T-cell (primary cell): ENCODE results near the gene CILP. TPM values are rescaled to one million over a fixed set of nuclear protein-coding genes. Genes with fewer than 3 reads are reported as not detected.
A peak's percentile ranks its signal among the peaks of the same experiment; 100 is the strongest.

Experiments
- ATAC-seq, 4 experiments: fragments of 200-7000 bp in 3 of 4; fragments of 150-1000 bp in 1 of 4; cut with Tn5 transposase; replicated peaks in 1 of 4; 1 replicate in 3 of 4; 2 replicates in 1 of 4; pipeline ENCODE4 v1.10.0; 2021; ENCODE audit warnings: moderate library complexity in 3 of 4, mild to moderate bottlenecking in 2 of 4, moderate number of reproducible peaks in 1 of 4
- CTCF ChIA-PET, 2 donors: fragments of 300-600 bp; sonication (Branson Sonifier 250); formaldehyde crosslinking; loops; one replicate each; lab custom pipeline; 2022; ENCODE audit warnings: antibody characterized with exemption in 2 of 2; lab: Charles Lee
- POLR2A ChIA-PET, 2 donors: fragments of 300-600 bp; sonication (Branson Sonifier 250); formaldehyde crosslinking; loops; one replicate each; lab custom pipeline; 2022; ENCODE audit warnings: antibody characterized with exemption in 2 of 2; lab: Charles Lee
- DNase-seq, 35 experiments: peaks; one replicate each; pipeline versions ENCODE4 v3.0.0 to v3.0.0-alpha.2; 2013 to 2023
- H3K27ac ChIP-seq: one replicate; pipeline ENCODE4 v1.5.1; 2013; ENCODE audit warnings: low read length
- H3K27me3 ChIP-seq, 2 experiments: replicated peaks in 1 of 2; 1 replicate in 1 of 2; 2 replicates in 1 of 2; pipeline versions ENCODE4 v1.6.1 to v1.7.0; 2013; ENCODE audit warnings: low read length in 1 of 2, mixed read lengths in 1 of 2; ENCODE audit not compliant: control insufficient read depth in 2 of 2, insufficient read depth in 2 of 2; ENCODE audit errors: extremely low read depth in 1 of 2
- H3K36me3 ChIP-seq, 2 donors: 1 replicate in 1 of 2; 2 replicates in 1 of 2; pipeline versions ENCODE4 v1.6.1 to v1.7.0; 2013; ENCODE audit warnings: low read length in 1 of 2; ENCODE audit not compliant: control insufficient read depth in 2 of 2, insufficient read depth in 1 of 2; ENCODE audit errors: extremely low read depth in 1 of 2
- H3K4me1 ChIP-seq, 2 experiments: 1 replicate in 1 of 2; 2 replicates in 1 of 2; pipeline versions ENCODE4 v1.6.1 to v1.7.0; 2013; ENCODE audit warnings: low read length in 2 of 2, mixed read lengths in 1 of 2; ENCODE audit not compliant: insufficient read depth in 2 of 2, control insufficient read depth in 1 of 2; ENCODE audit errors: extremely low read depth in 1 of 2
- H3K4me3 ChIP-seq, 2 donors: 1 replicate in 1 of 2; 2 replicates in 1 of 2; pipeline versions ENCODE4 v1.5.1 to v1.7.0; 2013; ENCODE audit warnings: mild to moderate bottlenecking in 2 of 2, low read length in 1 of 2, moderate library complexity in 1 of 2; ENCODE audit not compliant: control insufficient read depth in 1 of 2; ENCODE audit errors: extremely low read depth in 1 of 2
- H3K9me3 ChIP-seq: 2 replicates; pipeline ENCODE4 v1.7.0; 2013
- H3K27ac Mint-ChIP-seq, 2 donors: one replicate each; pipeline ENCODE4 v1.8.0; 2020 to 2021; ENCODE audit warnings: mild to moderate bottlenecking in 2 of 2, mixed read lengths in 2 of 2
- H3K27me3 Mint-ChIP-seq, 2 donors: one replicate each; pipeline ENCODE4 v1.8.0; 2021 to 2022; ENCODE audit warnings: mixed read lengths in 2 of 2
- H3K36me3 Mint-ChIP-seq: one replicate; pipeline ENCODE4 v1.8.0; 2021; ENCODE audit warnings: mixed read lengths
- H3K4me1 Mint-ChIP-seq, 3 donors: one replicate each; pipeline ENCODE4 v1.8.0; 2020 to 2022; ENCODE audit warnings: mixed read lengths in 3 of 3, mild to moderate bottlenecking in 1 of 3
- H3K4me3 Mint-ChIP-seq, 3 donors: one replicate each; pipeline ENCODE4 v1.8.0; 2020 to 2022; ENCODE audit warnings: mild to moderate bottlenecking in 3 of 3, mixed read lengths in 3 of 3, moderate library complexity in 3 of 3
- H3K9me3 Mint-ChIP-seq, 3 donors: one replicate each; pipeline ENCODE4 v1.8.0; 2020 to 2022; ENCODE audit warnings: mixed read lengths in 3 of 3
- WGBS: methylation state at CpG from one replicate; pipeline ENCODE4 v1.1.5; 2013; ENCODE audit warnings: missing lambda C conversion rate; ENCODE audit not compliant: insufficient coverage; 5-methylcytosine and 5-hydroxymethylcytosine counted together
- total RNA-seq, 35 experiments: library from RNA in 6 of 35; stranded (reverse) in 6 of 35; fragments of 120-200 nt in 1 of 35; gene quantifications; one replicate each; pipeline versions ENCODE4 v1.2.1 to v1.2.4 and lab custom pipeline; 2013 to 2026

The CILP gene
- total RNA-seq, 5 donors from 2014 or later (not counting 1 experiment from before 2014, with no cell fraction given) = 0.16 to 0.67 (median 0.36) TPM

- H3K27me3 ChIP-seq = peaks cover 0 to 7% of the 10 kb centered on the region in 2 experiments
- H3K9me3 ChIP-seq = no peaks in the 10 kb centered on the region
- Mint-ChIP-seq H3K27ac (no peak overlapping the region), H3K36me3 (no peaks in the 10 kb centered on the region), H3K4me3 (no peak overlapping the region), H3K27me3 (no peaks in the 10 kb centered on the region), H3K4me1 (peaks cover 0 to 2% (median 2%) of the 10 kb centered on the region in 3 donors), H3K9me3 (no peaks in the 10 kb centered on the region)
- no peaks in the 10 kb centered on the region for H3K36me3 ChIP-seq
- ATAC-seq (no peak), DNase-seq (no peak)
- ChIA-PET POLR2A (no interaction called here), CTCF (no interaction called here)
- no peak overlapping the region for H3K4me3 ChIP-seq
- no peaks in the 10 kb centered on the region for H3K4me1 ChIP-seq
- H3K27ac ChIP-seq = no peak overlapping the region
These were observed 4.2 kb upstream of the CILP start for GRCh38 chr15:65215496-65215895.

- DNase-seq = no peak
- Mint-ChIP-seq H3K27me3 (no peaks in the 10 kb centered on the region), H3K36me3 (no peaks in the 10 kb centered on the region), H3K9me3 (no peaks in the 10 kb centered on the region), H3K4me3 (no peak overlapping the region), H3K27ac (no peak overlapping the region), H3K4me1 (peaks cover 0 to 2% (median 2%) of the 10 kb centered on the region in 3 donors)
- Histone ChIP-seq H3K4me3 (no peak overlapping the region), H3K9me3 (no peaks in the 10 kb centered on the region), H3K27me3 (peaks cover 0 to 7% of the 10 kb centered on the region in 2 experiments), H3K27ac (no peak overlapping the region), H3K36me3 (no peaks in the 10 kb centered on the region), H3K4me1 (no peaks in the 10 kb centered on the region)
- ChIA-PET POLR2A (no interaction called here), CTCF (interaction anchor here in 1 of 2 donors (1.0 kb wide), 1 partner anchor 9 kb away, joined by 3 read pairs; no protein-coding TSS in a partner anchor)
- 89% methylated on average over 3 of the region's 4 CpGs for WGBS
- no peak for ATAC-seq
These were observed 2.7 kb upstream of the CILP start for GRCh38 chr15:65214010-65214409.

DNA sequence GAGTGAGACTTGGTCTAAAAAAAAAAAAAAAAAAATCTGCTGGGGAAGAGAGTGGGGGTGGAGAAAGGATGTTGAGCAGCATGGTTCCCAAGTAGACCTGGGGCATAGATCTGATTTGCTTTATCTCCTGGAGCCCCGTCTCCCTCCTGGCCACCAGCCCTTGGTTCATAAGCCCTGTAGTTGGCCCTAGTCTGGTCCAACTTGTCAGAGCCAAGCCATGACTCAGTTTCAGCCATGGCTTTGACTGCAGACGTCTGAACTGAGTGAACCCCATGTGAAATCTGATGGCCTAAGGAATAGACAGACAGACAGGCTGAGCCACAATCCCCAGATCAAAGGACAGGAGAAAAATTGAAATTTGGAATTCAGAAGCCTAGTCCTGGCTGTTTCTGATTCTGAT, 2.0 kb upstream of the CILP start:
- ChIA-PET CTCF (interaction anchor here in 1 of 2 donors (0.7 kb wide), 1 partner anchor 160 kb away, joined by 6 read pairs; no protein-coding TSS in a partner anchor), POLR2A (interaction anchor here in 1 of 2 donors (0.7 kb wide), 1 partner anchor 8 kb away, joined by 6 read pairs; no protein-coding TSS in a partner anchor)
- Mint-ChIP-seq H3K4me1 (peaks cover 0 to 2% (median 2%) of the 10 kb centered on the region in 3 donors), H3K36me3 (no peaks in the 10 kb centered on the region), H3K9me3 (no peaks in the 10 kb centered on the region), H3K4me3 (no peak overlapping the region), H3K27ac (no peak overlapping the region), H3K27me3 (no peaks in the 10 kb centered on the region)
- Histone ChIP-seq H3K27ac (no peak overlapping the region), H3K4me1 (no peaks in the 10 kb centered on the region), H3K9me3 (no peaks in the 10 kb centered on the region), H3K36me3 (no peaks in the 10 kb centered on the region), H3K4me3 (no peak overlapping the region), H3K27me3 (peaks cover 0 to 7% of the 10 kb centered on the region in 2 experiments)
- WGBS = 80% methylated on average over 2 of the region's 2 CpGs
- DNase-seq (no peak), ATAC-seq (no peak)

DNA sequence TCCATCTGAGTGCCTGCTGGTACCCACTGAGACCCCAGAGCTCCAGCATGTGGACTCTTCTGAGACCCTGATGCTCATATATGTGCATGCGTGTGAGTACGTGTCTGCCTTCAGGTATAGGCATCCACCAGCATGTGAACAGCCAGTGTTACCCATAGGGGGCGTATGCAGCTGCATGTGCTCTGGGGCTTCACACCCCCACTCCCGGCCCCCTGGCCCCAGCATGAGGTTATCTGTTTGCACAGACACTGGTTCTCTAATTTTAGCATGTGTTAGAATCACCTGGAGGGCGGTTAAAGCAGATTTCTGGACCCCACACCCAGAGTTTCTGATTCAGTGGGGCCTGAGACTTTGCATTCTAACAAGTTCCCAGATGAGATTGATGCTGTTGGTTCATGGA, 824 bp upstream of the CILP start:
- CTCF ChIA-PET = no interaction called here
- no peak overlapping the region for H3K27ac Mint-ChIP-seq
- H3K4me1 Mint-ChIP-seq = no peaks in the 10 kb centered on the region
- Histone ChIP-seq H3K36me3 (no peaks in the 10 kb centered on the region), H3K9me3 (no peaks in the 10 kb centered on the region), H3K27me3 (peaks cover 0 to 11% of the 10 kb centered on the region in 2 experiments), H3K27ac (no peak overlapping the region), H3K4me1 (no peaks in the 10 kb centered on the region), H3K4me3 (no peak overlapping the region)
- no peaks in the 10 kb centered on the region for H3K27me3 Mint-ChIP-seq
- no peaks in the 10 kb centered on the region for H3K36me3 Mint-ChIP-seq
- ATAC-seq = peak in 2 of 4 experiments; percentile 44 to 69
- no peak overlapping the region for H3K4me3 Mint-ChIP-seq
- DNase-seq = peak in 28 of 35 experiments; percentile 3 to 50 (median 14)
- H3K9me3 Mint-ChIP-seq = no peaks in the 10 kb centered on the region
- 100% methylated on average over 3 of the region's 5 CpGs for WGBS
- POLR2A ChIA-PET = no interaction called here

DNA sequence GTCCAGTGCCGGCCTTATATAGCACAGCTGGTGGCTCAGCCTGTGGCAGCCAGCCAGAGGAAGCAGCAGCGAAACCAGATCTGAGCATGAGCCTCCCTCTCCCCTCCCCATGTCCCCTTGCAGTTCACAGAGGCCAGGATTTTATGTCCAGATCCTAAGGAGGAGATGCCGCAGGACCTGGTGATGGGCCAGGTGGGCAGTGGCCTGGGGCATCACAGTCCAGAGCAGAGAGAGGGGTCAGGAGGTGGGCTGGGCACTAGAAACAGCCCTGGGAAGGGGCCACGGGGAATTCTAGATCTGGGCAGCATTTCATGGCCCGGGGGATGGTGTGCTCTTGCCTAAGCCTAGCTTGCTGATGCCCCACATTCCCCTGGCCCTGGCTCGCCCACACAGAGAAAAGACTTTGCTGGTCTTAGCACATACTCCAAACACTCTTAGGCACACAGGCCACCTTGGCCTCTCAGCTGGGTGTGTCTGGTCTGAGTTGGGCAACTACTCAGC, 259 bp upstream of the CILP start:
- WGBS = 61% methylated on average over 4 of the region's 6 CpGs
- Mint-ChIP-seq H3K9me3 (no peaks in the 10 kb centered on the region), H3K27me3 (no peaks in the 10 kb centered on the region), H3K36me3 (no peaks in the 10 kb centered on the region), H3K4me1 (no peaks in the 10 kb centered on the region), H3K27ac (no peak overlapping the region), H3K4me3 (no peak overlapping the region)
- CTCF ChIA-PET = interaction anchor here in 1 of 2 donors (0.5 kb wide), 1 partner anchor 75 kb away, joined by 4 read pairs; the partner anchor contains the start of gene PARP16
- DNase-seq = no peak
- Histone ChIP-seq H3K4me1 (no peaks in the 10 kb centered on the region), H3K4me3 (no peak overlapping the region), H3K27ac (no peak overlapping the region), H3K27me3 (peaks cover 0 to 11% of the 10 kb centered on the region in 2 experiments), H3K36me3 (no peaks in the 10 kb centered on the region), H3K9me3 (no peaks in the 10 kb centered on the region)
- no peak for ATAC-seq
- POLR2A ChIA-PET = no interaction called here

DNA sequence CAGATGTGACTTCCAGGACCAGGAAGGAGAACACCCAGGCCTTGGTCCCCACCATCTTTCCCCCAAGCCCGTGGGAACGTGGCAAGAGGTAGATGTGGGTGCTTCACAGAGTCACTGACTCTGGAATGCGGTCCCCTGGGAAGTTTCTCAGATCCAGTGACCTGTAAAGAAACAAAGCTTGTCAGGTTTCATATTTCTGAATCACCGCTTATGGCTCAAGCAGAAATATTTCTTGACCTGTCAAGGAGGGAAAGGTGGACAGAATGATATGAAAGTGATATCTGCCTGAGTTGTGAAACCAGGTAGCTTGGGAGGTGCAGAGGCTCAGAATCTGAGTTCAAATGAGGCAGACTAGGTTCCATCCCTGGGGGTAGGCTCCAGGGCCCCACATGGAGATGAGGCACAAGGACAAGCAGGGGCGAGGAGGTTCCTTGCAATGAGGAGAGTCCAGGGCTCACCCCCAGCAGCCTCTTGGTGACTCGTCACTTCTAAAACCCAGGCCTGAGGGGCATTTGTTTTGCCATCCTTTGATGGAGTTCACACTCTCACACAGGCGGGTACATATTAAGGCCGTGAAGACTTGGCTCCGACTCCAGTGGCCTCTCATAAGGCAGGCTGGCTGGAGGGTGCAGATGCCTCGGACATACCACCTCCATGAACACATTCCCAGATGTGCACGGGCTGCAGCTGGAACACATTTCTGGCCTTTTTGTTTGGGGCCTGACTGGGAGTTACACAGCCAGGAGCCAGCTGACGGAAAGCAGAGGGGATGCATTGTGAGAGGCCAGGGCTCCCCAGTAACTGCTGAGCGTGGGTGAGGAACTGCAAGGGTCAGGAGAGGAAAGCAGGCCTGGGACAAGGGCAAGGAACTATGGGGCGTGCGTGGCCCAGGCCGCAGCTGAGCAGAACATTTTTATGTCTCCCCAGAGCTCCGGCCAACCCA, 1.3 kb downstream of the CILP start:
- H3K36me3 ChIP-seq = no peaks in the 10 kb centered on the region
- H3K27me3 Mint-ChIP-seq = no peaks in the 10 kb centered on the region
- no peak overlapping the region for H3K27ac ChIP-seq
- ATAC-seq (no peak), DNase-seq (no peak)
- H3K27ac Mint-ChIP-seq = no peak overlapping the region
- no peaks in the 10 kb centered on the region for H3K4me1 Mint-ChIP-seq
- H3K9me3 ChIP-seq = no peaks in the 10 kb centered on the region
- H3K9me3 Mint-ChIP-seq = no peaks in the 10 kb centered on the region
- peaks cover 0 to 14% of the 10 kb centered on the region in 2 experiments for H3K27me3 ChIP-seq
- WGBS = 83% methylated on average over 14 of the region's 17 CpGs
- CTCF ChIA-PET = interaction anchor here in 1 of 2 donors (0.6 kb wide), 1 partner anchor 459 kb away, joined by 3 read pairs; no protein-coding TSS in a partner anchor
- POLR2A ChIA-PET = interaction anchor here in 1 of 2 donors (0.5 kb wide), 1 partner anchor 77 kb away, joined by 6 read pairs; the partner anchor contains the start of gene PARP16
- H3K4me1 ChIP-seq = no peaks in the 10 kb centered on the region
- H3K4me3 Mint-ChIP-seq = no peak overlapping the region
- no peaks in the 10 kb centered on the region for H3K36me3 Mint-ChIP-seq
- H3K4me3 ChIP-seq = no peak overlapping the region
